Astrocyte (in vitro differentiated cells and primary cell): ENCODE measurements around the gene GALNT17.

Experiments
- EZH2 ChIP-seq: IDR thresholded peaks from 2 replicates; pipeline ENCODE4 v1.6.1; 2012; ENCODE audit warnings: mild to moderate bottlenecking, low read length, inconsistent platforms; ENCODE audit not compliant: insufficient read depth
- TF ChIP-seq, protein P1 (sequence below): IDR thresholded peaks from 2 replicates; pipeline ENCODE4 v1.5.1; 2011; ENCODE audit warnings: low read depth, mild to moderate bottlenecking, inconsistent platforms, low read length, moderate library complexity; ENCODE audit not compliant: insufficient read depth

DNA sequence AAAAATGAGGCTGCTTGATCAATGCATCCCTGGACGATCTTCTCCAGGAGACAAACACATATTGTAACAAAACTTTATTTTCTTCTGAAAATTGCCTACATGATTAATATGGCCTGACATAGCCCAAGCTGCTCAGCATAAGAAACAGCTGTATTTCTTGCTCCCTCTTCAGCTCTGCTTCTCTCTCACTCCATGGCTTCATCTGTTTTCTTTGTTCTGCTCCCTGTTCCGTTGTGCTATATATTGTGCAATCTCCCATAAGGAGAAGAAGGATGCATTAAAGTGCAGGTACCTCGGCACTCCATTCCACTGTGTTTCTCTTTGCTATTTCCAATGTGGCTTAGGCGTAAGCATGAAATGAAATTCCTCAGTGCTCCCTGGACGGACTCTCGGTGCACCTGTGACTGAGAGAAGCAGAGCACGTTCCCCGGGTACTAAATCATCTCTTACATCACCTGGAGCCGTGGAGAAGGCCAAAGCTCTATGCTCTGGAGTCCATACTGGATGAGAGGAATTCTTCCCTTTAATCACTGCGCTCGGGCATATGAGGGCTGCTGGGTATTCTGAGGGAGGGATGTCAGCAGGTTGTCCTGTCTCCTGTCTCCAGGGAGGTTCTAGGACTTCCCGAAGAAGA, 254.3 kb downstream of the GALNT17 start:
- TF ChIP-seq, protein P1, sequence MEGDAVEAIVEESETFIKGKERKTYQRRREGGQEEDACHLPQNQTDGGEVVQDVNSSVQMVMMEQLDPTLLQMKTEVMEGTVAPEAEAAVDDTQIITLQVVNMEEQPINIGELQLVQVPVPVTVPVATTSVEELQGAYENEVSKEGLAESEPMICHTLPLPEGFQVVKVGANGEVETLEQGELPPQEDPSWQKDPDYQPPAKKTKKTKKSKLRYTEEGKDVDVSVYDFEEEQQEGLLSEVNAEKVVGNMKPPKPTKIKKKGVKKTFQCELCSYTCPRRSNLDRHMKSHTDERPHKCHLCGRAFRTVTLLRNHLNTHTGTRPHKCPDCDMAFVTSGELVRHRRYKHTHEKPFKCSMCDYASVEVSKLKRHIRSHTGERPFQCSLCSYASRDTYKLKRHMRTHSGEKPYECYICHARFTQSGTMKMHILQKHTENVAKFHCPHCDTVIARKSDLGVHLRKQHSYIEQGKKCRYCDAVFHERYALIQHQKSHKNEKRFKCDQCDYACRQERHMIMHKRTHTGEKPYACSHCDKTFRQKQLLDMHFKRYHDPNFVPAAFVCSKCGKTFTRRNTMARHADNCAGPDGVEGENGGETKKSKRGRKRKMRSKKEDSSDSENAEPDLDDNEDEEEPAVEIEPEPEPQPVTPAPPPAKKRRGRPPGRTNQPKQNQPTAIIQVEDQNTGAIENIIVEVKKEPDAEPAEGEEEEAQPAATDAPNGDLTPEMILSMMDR: no peak
- no peak for TF ChIP-seq EZH2
